Measurements from ENCODE around the gene MPV17L2.
A peak's percentile ranks its signal among the peaks of the same experiment; 100 is the strongest.
"Not testable (repeated sequence)": the region's sequence is repeated elsewhere in the genome, so short reads cannot be mapped to it uniquely, and the experiment has no call there.

Gene MPV17L2

GRCh38 chr19:18192673-18193387 is at the start of gene MPV17L2:
Gene MPV17L2, plus strand, starts transcription at chr19:18193218. Its CDS starts 64 bp downstream, at chr19:18193282.
- DNase-seq (ENCODE audit: low read depth in 2 of 2): peak; percentile 92 to 96

GRCh38 chr19:18143902-18144301 is 49.1 kb upstream of the MPV17L2 start:
- no peak for DNase-seq (ENCODE audit: low read depth in 2 of 2)

GRCh38 chr19:18144361-18144760 is 48.7 kb upstream of the MPV17L2 start:
- no peak for DNase-seq (ENCODE audit: low read depth in 2 of 2)

GRCh38 chr19:18144906-18145305 is 48.1 kb upstream of the MPV17L2 start:
- DNase-seq (ENCODE audit: low read depth in 2 of 2): no peak

- no peak for DNase-seq (ENCODE audit: low read depth in 2 of 2)
These were observed 47.5 kb upstream of the MPV17L2 start for GRCh38 chr19:18145391-18145999.

- no peak for DNase-seq (ENCODE audit: low read depth in 2 of 2)
These were observed 45.6 kb upstream of the MPV17L2 start for GRCh38 chr19:18147396-18147795.

- DNase-seq (ENCODE audit: low read depth in 2 of 2): no peak
These were observed 43.4 kb upstream of the MPV17L2 start for GRCh38 chr19:18149596-18149975.

- no peak for DNase-seq (ENCODE audit: low read depth in 2 of 2)
These were observed 42.0 kb upstream of the MPV17L2 start for GRCh38 chr19:18150776-18151624.

- peak; percentile 90 to 95 for DNase-seq (ENCODE audit: low read depth in 2 of 2)
These were observed 40.6 kb upstream of the MPV17L2 start for GRCh38 chr19:18152442-18152816.

- peak; percentile 97 to 100 for DNase-seq (ENCODE audit: low read depth in 2 of 2)
These were observed 40.0 kb upstream of the MPV17L2 start, which contains the start of gene PIK3R2 for GRCh38 chr19:18152817-18153555. Gene PIK3R2, plus strand, starts transcription at chr19:18153163. Its CDS starts 2,717 bp downstream, at chr19:18155880.

- no peak for DNase-seq (ENCODE audit: low read depth in 2 of 2)
These were observed 39.4 kb upstream of the MPV17L2 start for GRCh38 chr19:18153556-18154134.

GRCh38 chr19:18155095-18156087 is 37.6 kb upstream of the MPV17L2 start:
- DNase-seq (ENCODE audit: low read depth in 2 of 2): no peak

GRCh38 chr19:18156268-18156667 is 36.8 kb upstream of the MPV17L2 start:
- DNase-seq (ENCODE audit: low read depth in 2 of 2): no peak

- DNase-seq (ENCODE audit: low read depth in 2 of 2): no peak
These were observed 36.1 kb upstream of the MPV17L2 start for GRCh38 chr19:18156841-18157464.

- no peak for DNase-seq (ENCODE audit: low read depth in 2 of 2)
These were observed 35.5 kb upstream of the MPV17L2 start for GRCh38 chr19:18157465-18158063.

GRCh38 chr19:18158467-18158866 is 34.6 kb upstream of the MPV17L2 start:
- DNase-seq (ENCODE audit: low read depth in 2 of 2): no peak

GRCh38 chr19:18159059-18159616 is 33.9 kb upstream of the MPV17L2 start:
- not testable (repeated sequence) for DNase-seq (ENCODE audit: low read depth in 2 of 2)

GRCh38 chr19:18159810-18160209 is 33.2 kb upstream of the MPV17L2 start:
- DNase-seq (ENCODE audit: low read depth in 2 of 2): no peak

GRCh38 chr19:18160493-18160970 is 32.5 kb upstream of the MPV17L2 start:
- no peak for DNase-seq (ENCODE audit: low read depth in 2 of 2)
